GM12865 (cell line): ENCODE results near the gene TCF12.
"Not testable (repeated sequence)": the region's sequence is repeated elsewhere in the genome, so short reads cannot be mapped to it uniquely, and the experiment has no call there.

Source experiments
- DNase-seq: peaks from one replicate; pipeline ENCODE4 v3.0.0; 2010; ENCODE audit warnings: low read depth
- H3K4me3 ChIP-seq: 2 replicates; pipeline ENCODE4 v1.5.1; 2011; ENCODE audit warnings: mild to moderate bottlenecking, low read depth, low read length, control low read depth
- CTCF ChIP-seq: IDR thresholded peaks from 2 replicates; pipeline ENCODE4 v1.5.1; 2011; ENCODE audit warnings: low read length, control low read depth, low read depth, inconsistent platforms; ENCODE audit not compliant: insufficient read depth; ENCODE audit errors: missing control alignments

TCF12 gene

GRCh38 chr15:57158589-57158988, 240.1 kb downstream of the TCF12 start:
- TF ChIP-seq CTCF, result no peak
- DNase-seq, result no peak
- no peak overlapping the region for H3K4me3 ChIP-seq

GRCh38 chr15:57158997-57159668, 240.7 kb downstream of the TCF12 start:
- H3K4me3 ChIP-seq, result no peak overlapping the region
- no peak for TF ChIP-seq CTCF
- no peak for DNase-seq

GRCh38 chr15:57159767-57160166, 241.3 kb downstream of the TCF12 start:
- no peak overlapping the region for H3K4me3 ChIP-seq
- TF ChIP-seq CTCF, result no peak
- no peak for DNase-seq

GRCh38 chr15:57160823-57161560, 242.5 kb downstream of the TCF12 start:
- no peak for TF ChIP-seq CTCF
- no peak for DNase-seq
- no peak overlapping the region for H3K4me3 ChIP-seq

- not testable (repeated sequence) for H3K4me3 ChIP-seq
These were observed 245.8 kb downstream of the TCF12 start for GRCh38 chr15:57164251-57164650.

GRCh38 chr15:57165992-57166391, 247.5 kb downstream of the TCF12 start:
- TF ChIP-seq CTCF, result no peak
- no peak for DNase-seq
- H3K4me3 ChIP-seq, result no peak overlapping the region

More at GRCh38 chr15:57164251-57164650, 245.8 kb downstream of the TCF12 start:
- DNase-seq, result not testable (repeated sequence)

GRCh38 chr15:57167821-57168395, 249.5 kb downstream of the TCF12 start:
- no peak for TF ChIP-seq CTCF
- no peak overlapping the region for H3K4me3 ChIP-seq
- no peak for DNase-seq
